Tongue (tissue), 2 donors: Measurements from ENCODE around the gene ZFP36L2. TPM values are rescaled to one million over a fixed set of nuclear protein-coding genes. Genes with fewer than 3 reads are reported as not detected.

Source experiments
- DNase-seq: peaks from one replicate; pipeline ENCODE4 v3.0.0-alpha.2; 2015
- total RNA-seq: library from RNA; depleted of rRNA; stranded (reverse); fragments of >200 nt; gene quantifications from one replicate; pipeline ENCODE4 v1.2.3, GENCODE V29; 2014

The ZFP36L2 gene
- total RNA-seq, 1 donor from 2014 or later, result 59.8 TPM

DNA sequence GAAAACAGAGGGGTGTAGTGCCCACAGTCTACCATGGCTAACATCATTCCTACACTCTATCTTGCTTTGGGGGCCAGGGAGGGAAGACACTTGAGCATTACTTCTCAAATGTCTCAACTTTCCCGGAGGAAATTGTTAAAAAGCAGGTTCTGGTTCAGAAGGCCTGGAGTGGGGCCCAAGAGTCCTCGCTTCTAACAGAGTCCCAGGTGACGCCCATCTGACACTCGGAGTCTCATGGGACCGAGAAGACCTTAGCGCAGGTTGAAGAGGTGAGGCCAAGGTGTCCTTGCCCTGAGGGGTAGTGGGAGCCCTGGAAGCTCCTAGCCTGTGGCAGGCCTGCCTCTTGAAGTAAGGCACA is 40.1 kb downstream of the ZFP36L2 start:
- no peak for DNase-seq

DNA sequence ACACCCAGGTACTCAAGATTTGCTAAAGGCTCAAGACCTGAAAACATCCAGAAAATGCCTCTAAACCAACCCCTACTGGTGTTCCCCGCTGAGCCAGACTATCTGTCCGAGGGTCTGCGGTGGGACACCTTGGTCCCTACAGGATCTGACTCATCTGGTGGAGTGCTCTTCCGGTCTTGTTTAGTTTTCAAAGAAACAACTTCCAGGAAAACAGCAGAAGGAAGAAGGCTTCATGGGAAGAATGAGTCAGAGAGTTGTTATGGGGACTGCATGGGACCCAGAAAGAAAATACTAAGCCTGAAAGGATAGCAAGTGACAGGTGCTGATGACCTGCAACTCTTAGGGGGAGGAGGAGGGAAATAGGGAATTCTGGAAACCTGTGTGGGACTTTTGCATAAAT is 41.3 kb downstream of the ZFP36L2 start:
- DNase-seq, result no peak

DNA sequence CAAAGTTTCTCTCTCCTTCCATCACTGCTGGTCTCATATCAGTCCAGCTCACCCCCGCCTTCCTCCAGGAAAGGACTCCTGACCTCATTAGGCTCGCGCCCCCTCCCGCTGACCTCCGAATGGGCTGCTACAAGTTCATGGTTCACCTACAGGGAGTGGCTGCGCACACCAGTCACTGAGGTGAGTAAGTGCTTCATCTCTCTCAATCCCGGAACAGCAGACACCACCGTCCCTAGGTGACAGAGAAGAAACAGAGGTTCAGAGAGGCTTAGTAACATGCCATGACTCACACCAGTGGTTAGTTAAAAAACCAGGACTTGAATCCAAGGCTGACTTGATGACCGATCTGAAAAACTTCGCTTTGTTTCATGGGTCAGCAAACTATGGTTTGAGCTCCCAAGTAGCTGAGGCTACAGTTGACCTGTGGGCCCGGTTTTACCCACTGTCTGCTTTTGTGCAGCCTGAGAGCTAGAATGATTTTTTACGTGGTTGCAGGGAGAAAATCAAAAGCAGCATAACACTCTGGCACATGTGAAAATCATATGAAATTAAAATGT is 42.0 kb downstream of the ZFP36L2 start:
- DNase-seq, result no peak

DNA sequence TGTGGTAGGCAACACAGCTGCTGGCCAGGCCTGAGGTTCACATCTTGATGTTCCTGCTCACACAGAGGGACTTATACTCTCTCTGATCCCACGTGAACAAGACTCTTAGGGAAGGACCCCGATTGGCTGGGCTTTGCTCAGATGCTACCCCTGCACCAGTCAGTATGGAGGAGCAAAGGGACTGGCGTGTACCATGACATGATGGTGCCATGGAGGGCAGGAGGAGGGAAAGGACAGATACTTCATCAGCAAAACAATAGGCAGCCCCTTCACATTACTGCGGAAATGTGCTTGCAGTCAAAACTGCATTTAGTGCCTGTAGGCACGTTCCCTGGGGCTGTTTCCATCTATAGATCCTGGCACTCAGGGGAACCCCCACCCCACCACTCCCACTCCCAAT is 42.7 kb downstream of the ZFP36L2 start:
- no peak for DNase-seq

DNA sequence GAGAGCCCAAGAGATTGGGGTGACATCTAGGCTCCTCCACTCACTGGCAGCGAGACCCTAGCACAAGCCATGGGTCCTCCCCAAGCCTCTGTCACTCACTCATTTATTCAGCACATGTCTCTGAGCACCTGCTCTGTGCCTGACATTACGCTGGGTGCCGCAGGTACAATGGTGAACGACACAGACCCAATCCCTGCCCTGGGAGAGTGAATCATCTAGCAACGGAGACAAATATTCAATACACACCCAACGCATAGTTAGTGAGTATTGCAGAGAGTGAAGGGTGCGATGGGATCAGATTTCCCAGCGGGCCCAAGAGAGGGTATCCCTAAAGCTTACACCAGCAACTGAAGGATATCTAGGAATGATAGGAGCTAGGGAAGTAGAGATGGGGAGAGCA is 45.5 kb downstream of the ZFP36L2 start:
- no peak for DNase-seq

DNA sequence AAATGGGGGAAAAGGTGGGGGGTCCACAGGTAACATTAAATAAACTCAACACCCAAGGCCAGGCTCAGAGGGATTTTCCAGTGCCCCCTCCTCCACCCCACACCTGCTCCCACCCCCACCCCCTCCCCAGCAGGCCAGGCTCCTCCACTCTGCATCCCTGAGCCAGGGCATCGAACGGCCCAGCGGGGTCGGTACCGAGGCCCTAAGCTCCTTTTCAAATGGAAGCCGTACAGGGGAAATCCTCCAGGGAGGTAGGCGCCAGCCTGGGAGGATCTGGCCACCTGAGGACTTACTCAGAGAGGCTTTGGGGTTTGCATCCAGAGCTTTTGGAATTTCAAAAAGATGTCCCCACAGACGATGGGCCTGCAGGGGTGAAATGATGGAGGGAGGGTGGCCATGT is 46.5 kb downstream of the ZFP36L2 start:
- no peak for DNase-seq

DNA sequence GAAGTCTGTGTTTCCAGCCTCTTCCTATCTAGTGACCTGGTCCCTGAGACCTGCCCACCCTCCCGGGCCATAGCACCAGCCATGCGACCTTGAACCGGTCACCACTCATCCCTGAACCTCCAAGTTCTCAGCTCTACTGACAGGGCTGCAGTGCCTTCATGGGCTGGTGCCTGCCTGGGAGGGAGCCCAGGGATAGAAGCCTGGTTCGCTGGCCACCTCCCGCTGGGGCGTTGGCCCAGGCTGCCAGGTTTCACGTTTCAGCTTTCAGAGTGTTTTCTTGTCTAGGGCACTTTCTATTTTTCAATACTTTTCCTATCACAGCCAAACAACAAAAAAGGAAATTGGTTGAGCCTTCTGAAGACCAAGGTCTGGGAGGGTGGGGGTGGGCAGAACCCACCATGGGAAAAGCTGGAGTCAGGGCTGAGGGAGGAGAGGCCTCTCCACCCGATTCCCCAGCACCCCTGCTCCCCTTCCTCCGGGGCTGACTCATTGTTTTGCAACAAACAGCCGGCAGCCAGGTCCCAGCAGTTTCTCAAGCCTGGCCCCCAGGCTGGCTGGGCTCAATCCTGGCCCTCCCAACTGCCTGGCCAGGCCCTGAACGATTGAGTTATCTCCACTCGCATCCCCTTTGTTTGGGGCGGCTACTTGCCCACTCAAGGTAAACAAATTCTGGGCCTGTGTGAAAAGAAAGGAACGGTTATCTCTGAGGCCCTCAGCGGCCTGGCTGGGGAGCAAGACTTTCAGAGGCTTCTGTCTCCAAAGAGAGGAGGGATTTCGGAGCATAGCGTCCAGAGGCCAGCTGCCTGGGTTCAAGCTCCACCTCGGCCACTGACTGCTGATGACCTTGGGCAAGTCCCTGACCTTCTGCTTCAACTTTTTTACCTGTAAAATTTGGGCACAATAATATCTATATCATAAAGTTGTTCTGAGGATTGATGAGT is 47.5 kb downstream of the ZFP36L2 start:
- DNase-seq, result peak; percentile 83

DNA sequence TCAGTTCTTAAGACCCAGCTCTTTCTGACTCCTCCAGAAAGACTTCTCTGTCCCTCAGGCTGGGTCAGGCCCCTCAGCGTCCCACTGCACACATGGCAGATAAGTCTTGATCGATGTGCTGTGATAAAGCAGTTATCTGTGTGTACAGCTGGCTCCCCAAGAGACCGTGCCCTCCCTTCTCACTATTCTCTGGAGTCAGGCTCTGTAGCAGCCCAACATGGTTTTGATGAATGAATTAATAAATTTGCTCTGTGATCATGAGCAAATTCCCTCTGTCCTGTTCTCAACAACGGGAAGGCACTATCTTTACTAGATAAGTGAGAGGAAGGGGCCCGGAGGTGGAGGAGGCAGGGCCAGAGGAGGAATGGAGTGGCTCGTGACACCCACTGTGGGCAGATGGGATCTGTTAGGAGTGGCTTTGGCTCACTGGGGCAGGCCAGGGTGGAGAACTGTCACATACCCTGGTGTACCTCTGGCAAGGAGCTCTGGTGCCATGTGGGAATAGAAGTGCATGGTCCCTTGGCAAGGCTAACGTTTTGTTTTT is 48.3 kb downstream of the ZFP36L2 start:
- DNase-seq, result no peak

DNA sequence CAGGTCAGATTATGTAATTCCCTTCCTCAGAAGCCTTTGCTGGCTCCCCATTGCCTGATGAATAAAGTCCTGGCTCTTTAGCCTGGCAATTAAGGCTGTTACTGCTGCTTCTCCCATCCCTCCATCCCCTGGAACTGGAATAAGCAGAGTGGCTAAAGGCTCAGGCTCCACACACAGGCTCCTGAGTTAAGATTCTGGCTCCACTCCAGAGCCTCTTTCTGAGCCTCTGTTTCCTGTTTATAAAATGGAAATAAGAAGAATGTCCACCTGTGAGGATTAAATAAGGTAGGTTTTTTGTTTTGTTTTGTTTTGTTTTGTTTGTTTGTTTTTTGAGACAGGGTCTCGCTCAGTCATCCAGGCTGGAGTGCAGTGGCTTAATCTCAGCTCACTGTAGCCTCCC is 50.0 kb downstream of the ZFP36L2 start:
- DNase-seq, result no peak

DNA sequence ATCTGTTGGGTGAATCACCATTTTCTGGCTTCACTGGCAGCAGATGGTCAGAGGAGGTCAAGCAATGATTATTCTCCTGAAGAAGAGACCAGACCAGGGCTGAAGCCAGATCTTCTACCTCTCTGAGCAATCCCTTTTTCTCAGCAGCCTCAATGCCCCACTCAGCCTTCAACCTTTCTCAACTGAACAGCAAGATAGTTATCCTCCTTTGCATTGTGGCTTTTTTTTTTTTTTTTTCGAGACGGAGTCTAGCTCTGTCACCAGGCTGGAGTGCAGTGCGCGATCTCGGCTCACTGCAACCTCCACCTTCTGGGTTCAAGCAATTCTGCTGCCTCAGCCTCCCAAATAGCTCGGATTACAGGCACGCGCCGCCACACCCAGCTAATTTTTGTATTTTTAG is 50.5 kb downstream of the ZFP36L2 start:
- DNase-seq, result no peak

DNA sequence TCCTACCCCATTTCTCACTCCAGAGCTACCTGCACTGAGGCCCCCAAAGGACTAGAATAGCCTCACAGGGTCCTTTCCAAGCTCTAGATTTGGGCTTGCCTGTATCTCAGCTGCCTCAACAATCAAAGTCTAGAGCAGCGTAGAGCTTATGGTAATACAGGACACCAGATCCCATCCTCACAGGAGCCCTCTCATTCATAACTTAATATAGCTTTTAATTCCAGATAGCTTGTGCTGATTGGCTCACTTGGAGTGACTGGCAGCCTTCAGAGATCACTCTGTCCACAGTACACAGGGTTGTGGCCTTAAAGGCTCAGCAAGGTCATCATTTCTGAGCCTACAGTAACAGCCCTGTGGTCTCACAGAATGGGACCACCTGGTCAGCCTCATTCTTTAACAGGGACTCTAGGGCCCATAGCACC is 51.4 kb downstream of the ZFP36L2 start:
- no peak for DNase-seq

DNA sequence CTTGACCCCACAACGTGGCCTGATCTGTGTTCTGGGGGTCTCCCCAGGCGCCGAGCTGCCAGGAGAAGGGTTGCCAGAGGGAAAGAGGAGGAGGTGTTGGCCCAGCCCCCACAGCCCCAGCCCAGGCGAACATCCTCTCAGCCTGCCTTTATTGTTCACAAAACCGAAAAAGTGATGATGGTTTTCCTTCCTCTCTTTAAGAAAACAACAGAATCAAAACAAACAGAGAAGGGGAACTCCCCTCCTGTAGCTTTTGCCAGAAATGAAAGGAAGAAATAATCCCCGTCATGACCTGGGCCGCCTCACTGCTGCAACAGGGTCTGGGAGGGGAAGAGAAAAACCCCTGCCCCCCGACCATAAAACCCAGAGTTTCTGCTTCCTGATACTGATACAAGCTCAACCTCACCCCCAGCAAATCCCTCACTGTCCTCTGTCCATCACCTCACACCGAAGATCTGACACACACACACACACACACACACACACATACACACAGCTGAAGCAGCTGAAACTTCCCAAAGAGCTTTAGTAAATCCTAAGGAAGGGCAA is 52.0 kb downstream of the ZFP36L2 start:
- DNase-seq, result no peak
